ENCODE measurements around the gene LAMTOR2. TPM values are rescaled to one million over a fixed set of nuclear protein-coding genes. Genes with fewer than 3 reads are reported as not detected.
A peak's percentile ranks its signal among the peaks of the same experiment; 100 is the strongest.

The LAMTOR2 gene
- total and polyA plus RNA-seq, 2 experiments from 2014 or later: 67.3 to 108 TPM

DNA sequence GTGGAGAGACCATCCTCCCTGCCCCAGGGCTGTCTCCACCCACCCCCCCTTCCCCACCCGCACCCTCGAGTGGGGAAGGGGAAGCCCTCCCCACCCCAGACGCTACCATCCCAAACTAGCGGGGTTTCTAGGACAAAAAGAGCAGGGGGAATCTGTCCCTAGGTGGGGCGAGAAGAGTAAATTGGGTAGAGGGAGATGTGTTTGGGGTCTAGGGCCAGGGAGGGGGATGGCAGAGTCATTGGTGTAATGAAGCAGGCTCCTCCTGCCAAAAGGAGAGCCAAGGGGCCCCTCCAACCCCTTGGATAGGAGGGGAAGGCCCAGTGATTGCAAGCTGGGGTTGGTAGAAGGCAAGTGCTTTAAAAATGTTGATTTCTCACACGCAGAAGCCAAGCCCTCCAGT, 17.7 kb downstream of the LAMTOR2 start (continued):
- TF ChIP-seq, protein P1, sequence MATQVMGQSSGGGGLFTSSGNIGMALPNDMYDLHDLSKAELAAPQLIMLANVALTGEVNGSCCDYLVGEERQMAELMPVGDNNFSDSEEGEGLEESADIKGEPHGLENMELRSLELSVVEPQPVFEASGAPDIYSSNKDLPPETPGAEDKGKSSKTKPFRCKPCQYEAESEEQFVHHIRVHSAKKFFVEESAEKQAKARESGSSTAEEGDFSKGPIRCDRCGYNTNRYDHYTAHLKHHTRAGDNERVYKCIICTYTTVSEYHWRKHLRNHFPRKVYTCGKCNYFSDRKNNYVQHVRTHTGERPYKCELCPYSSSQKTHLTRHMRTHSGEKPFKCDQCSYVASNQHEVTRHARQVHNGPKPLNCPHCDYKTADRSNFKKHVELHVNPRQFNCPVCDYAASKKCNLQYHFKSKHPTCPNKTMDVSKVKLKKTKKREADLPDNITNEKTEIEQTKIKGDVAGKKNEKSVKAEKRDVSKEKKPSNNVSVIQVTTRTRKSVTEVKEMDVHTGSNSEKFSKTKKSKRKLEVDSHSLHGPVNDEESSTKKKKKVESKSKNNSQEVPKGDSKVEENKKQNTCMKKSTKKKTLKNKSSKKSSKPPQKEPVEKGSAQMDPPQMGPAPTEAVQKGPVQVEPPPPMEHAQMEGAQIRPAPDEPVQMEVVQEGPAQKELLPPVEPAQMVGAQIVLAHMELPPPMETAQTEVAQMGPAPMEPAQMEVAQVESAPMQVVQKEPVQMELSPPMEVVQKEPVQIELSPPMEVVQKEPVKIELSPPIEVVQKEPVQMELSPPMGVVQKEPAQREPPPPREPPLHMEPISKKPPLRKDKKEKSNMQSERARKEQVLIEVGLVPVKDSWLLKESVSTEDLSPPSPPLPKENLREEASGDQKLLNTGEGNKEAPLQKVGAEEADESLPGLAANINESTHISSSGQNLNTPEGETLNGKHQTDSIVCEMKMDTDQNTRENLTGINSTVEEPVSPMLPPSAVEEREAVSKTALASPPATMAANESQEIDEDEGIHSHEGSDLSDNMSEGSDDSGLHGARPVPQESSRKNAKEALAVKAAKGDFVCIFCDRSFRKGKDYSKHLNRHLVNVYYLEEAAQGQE (IDR thresholded peaks at IDR 0.05; ENCODE audit: unreplicated experiment): no peak
- TF ChIP-seq ZNF114 (CRISPR knock-in tag; IDR thresholded peaks at IDR 0.05): no peak
- TF ChIP-seq POLR2AphosphoS5 (IDR thresholded peaks at IDR 0.05; ENCODE audit: low read depth): no peak
- no peak for TF ChIP-seq EZH2 (IDR thresholded peaks at IDR 0.05; ENCODE audit: low read depth, unreplicated experiment)

DNA sequence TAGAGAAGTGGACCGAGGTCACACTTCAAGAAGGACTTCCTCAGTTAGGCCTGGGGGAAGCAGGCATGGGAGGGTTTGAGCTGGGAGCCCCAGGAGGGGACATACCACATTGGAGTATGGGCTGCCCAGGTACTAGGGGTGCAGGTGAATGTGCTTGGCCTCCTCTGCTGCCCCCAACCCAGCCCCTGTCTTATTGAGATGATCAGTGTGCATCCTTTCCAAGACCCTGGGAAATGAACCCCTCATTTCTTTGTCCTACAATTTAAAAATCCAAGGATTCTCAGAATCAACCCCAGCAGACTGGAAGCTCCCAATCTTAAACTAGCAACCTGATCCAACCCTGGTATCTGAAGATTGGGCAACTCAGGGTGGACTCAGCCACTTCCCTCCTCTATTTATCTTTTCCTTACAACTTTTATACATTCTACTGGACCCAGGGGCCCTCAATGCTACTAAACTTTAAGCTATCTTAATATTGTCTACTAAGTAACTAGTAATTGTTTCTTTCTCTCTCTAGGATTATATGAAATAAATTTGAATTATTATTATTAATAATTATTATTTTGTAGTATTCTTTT, 18.6 kb downstream of the LAMTOR2 start:
- Mint-ChIP-seq H3K27me3 (ENCODE audit: insufficient read depth, low read depth, poor library complexity) (peaks cover 27% of the 10 kb centered on the region), H3K4me3 (peak overlapping the region; percentile 44; the same call in 1 of the 3 replicates), H3K27ac (peak overlapping the region; percentile 64; the same call in 1 of the 2 replicates), H3K9me3 (no peaks in the 10 kb centered on the region; the same call in 2 of the 3 replicates), H3K4me1 (peaks cover 72% of the 10 kb centered on the region), H3K36me3 (ENCODE audit: low read depth) (peaks cover 69% of the 10 kb centered on the region)
- H3K27ac ChIP-seq (ENCODE audit: low read depth): no peak overlapping the region
- peaks cover 45% of the 10 kb centered on the region for H3F3A ChIP-seq (replicated peaks; ENCODE audit: low read depth)
- peak overlapping the region; percentile 53 for H3K4me2 ChIP-seq
- H4K20me1 ChIP-seq (replicated peaks; ENCODE audit: insufficient read depth): peaks cover 21% of the 10 kb centered on the region
- H3K4me1 ChIP-seq (ENCODE audit: insufficient read depth): peaks cover 64% of the 10 kb centered on the region
- H3K9me2 ChIP-seq (ENCODE audit: insufficient read depth): no peaks in the 10 kb centered on the region
- no peak overlapping the region for H2AFZ ChIP-seq
- peaks cover 33% of the 10 kb centered on the region for H3K79me2 ChIP-seq (replicated peaks; ENCODE audit: insufficient read depth)
- 0 out of 2 replicates have a peak overlapping the region, but pooled peaks have one; percentile 6 for H3K4me3 ChIP-seq
- H3K36me3 ChIP-seq (ENCODE audit: insufficient read depth): no peaks in the 10 kb centered on the region; the same call in 1 of the 2 replicates
- DNase-seq (ENCODE audit: low spot score) (no peak), ATAC-seq (no peak)
- H3K27me3 ChIP-seq (ENCODE audit: insufficient read depth): no peaks in the 10 kb centered on the region
- TF ChIP-seq, protein P2, sequence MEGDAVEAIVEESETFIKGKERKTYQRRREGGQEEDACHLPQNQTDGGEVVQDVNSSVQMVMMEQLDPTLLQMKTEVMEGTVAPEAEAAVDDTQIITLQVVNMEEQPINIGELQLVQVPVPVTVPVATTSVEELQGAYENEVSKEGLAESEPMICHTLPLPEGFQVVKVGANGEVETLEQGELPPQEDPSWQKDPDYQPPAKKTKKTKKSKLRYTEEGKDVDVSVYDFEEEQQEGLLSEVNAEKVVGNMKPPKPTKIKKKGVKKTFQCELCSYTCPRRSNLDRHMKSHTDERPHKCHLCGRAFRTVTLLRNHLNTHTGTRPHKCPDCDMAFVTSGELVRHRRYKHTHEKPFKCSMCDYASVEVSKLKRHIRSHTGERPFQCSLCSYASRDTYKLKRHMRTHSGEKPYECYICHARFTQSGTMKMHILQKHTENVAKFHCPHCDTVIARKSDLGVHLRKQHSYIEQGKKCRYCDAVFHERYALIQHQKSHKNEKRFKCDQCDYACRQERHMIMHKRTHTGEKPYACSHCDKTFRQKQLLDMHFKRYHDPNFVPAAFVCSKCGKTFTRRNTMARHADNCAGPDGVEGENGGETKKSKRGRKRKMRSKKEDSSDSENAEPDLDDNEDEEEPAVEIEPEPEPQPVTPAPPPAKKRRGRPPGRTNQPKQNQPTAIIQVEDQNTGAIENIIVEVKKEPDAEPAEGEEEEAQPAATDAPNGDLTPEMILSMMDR (conservative IDR thresholded peaks at IDR 0.05; ENCODE audit: low read depth in 2 of 2): no peak
- TF ChIP-seq JUNB (IDR thresholded peaks at IDR 0.05; ENCODE audit: unreplicated experiment): no peak
- no peak for TF ChIP-seq EZH2phosphoT487 (IDR thresholded peaks at IDR 0.05; ENCODE audit: unreplicated experiment)
- no peak for TF ChIP-seq CREB1 (CRISPR knock-in tag; IDR thresholded peaks at IDR 0.05; ENCODE audit: low read depth)
- TF ChIP-seq POLR2AphosphoS5 (IDR thresholded peaks at IDR 0.05; ENCODE audit: low read depth): no peak
- TF ChIP-seq ZNF114 (CRISPR knock-in tag; IDR thresholded peaks at IDR 0.05): no peak
- TF ChIP-seq, protein P3, sequence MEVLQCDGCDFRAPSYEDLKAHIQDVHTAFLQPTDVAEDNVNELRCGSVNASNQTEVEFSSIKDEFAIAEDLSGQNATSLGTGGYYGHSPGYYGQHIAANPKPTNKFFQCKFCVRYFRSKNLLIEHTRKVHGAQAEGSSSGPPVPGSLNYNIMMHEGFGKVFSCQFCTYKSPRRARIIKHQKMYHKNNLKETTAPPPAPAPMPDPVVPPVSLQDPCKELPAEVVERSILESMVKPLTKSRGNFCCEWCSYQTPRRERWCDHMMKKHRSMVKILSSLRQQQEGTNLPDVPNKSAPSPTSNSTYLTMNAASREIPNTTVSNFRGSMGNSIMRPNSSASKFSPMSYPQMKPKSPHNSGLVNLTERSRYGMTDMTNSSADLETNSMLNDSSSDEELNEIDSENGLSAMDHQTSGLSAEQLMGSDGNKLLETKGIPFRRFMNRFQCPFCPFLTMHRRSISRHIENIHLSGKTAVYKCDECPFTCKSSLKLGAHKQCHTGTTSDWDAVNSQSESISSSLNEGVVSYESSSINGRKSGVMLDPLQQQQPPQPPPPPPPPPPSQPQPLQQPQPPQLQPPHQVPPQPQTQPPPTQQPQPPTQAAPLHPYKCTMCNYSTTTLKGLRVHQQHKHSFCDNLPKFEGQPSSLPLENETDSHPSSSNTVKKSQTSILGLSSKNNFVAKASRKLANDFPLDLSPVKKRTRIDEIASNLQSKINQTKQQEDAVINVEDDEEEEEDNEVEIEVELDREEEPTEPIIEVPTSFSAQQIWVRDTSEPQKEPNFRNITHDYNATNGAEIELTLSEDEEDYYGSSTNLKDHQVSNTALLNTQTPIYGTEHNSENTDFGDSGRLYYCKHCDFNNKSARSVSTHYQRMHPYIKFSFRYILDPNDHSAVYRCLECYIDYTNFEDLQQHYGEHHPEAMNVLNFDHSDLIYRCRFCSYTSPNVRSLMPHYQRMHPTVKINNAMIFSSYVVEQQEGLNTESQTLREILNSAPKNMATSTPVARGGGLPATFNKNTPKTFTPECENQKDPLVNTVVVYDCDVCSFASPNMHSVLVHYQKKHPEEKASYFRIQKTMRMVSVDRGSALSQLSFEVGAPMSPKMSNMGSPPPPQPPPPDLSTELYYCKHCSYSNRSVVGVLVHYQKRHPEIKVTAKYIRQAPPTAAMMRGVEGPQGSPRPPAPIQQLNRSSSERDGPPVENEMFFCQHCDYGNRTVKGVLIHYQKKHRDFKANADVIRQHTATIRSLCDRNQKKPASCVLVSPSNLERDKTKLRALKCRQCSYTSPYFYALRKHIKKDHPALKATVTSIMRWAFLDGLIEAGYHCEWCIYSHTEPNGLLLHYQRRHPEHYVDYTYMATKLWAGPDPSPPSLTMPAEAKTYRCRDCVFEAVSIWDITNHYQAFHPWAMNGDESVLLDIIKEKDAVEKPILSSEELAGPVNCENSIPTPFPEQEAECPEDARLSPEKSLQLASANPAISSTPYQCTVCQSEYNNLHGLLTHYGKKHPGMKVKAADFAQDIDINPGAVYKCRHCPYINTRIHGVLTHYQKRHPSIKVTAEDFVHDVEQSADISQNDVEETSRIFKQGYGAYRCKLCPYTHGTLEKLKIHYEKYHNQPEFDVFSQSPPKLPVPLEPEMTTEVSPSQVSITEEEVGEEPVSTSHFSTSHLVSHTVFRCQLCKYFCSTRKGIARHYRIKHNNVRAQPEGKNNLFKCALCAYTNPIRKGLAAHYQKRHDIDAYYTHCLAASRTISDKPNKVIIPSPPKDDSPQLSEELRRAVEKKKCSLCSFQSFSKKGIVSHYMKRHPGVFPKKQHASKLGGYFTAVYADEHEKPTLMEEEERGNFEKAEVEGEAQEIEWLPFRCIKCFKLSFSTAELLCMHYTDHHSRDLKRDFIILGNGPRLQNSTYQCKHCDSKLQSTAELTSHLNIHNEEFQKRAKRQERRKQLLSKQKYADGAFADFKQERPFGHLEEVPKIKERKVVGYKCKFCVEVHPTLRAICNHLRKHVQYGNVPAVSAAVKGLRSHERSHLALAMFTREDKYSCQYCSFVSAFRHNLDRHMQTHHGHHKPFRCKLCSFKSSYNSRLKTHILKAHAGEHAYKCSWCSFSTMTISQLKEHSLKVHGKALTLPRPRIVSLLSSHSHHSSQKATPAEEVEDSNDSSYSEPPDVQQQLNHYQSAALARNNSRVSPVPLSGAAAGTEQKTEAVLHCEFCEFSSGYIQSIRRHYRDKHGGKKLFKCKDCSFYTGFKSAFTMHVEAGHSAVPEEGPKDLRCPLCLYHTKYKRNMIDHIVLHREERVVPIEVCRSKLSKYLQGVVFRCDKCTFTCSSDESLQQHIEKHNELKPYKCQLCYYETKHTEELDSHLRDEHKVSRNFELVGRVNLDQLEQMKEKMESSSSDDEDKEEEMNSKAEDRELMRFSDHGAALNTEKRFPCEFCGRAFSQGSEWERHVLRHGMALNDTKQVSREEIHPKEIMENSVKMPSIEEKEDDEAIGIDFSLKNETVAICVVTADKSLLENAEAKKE (CRISPR knock-in tag; IDR thresholded peaks at IDR 0.05): no peak
- TF ChIP-seq ZNF331 (CRISPR knock-in tag; IDR thresholded peaks at IDR 0.05; ENCODE audit: low read depth): no peak
